K562 (cell line): ENCODE results near the gene ISLR2. TPM values are rescaled to one million over a fixed set of nuclear protein-coding genes. Genes with fewer than 3 reads are reported as not detected.

ENCODE experiments used
- ATAC-seq: fragments of 200-7000 bp; cut with Tn5 transposase; 3 replicates; pipeline ENCODE4 v1.9.1; 2020; ENCODE audit warnings: moderate library complexity
- BruUV-seq: library from RNA; stranded (reverse); fragments of 400-500 nt; replicated peaks from 2 replicates; lab custom pipeline; 2021; lab: Mats Ljungman, UMichigan
- CTCF ChIA-PET: fragments of 300-600 bp; formaldehyde crosslinking; extraction: SDS; loops from one replicate; lab custom pipeline; 2021; ENCODE audit warnings: low intra/inter-chr PET ratio; lab: Yijun Ruan, JAX
- POLR2A ChIA-PET: fragments of 300-600, 350-650 bp; sonication (Branson Sonifier 250); formaldehyde crosslinking; extraction: SDS; loops from one replicate; lab custom pipeline; 2021; ENCODE audit warnings: antibody characterized with exemption, inconsistent platforms; lab: Yijun Ruan, JAX
- DNase-seq, 4 experiments: peaks; one replicate each; pipeline versions ENCODE4 v3.0.0 to v3.0.0-alpha.2; 2011 to 2018; ENCODE audit warnings: low spot score in 3 of 4, mixed read lengths in 3 of 4; ENCODE audit errors: extremely low read depth in 1 of 4
- FAIRE-seq: peaks from 2 replicates; lab custom pipeline; 2011; peaks lifted over from hg19 to GRCh38; lab: Jason Lieb, UNC
- H2AFZ ChIP-seq: 2 replicates; pipeline ENCODE4 v1.6.0; 2011; ENCODE audit warnings: low read depth, low read length, control low read depth, inconsistent platforms
- H3K27ac ChIP-seq: fragments of 200-600 bp; 3 replicates; pipeline ENCODE4 v1.8.0; 2011; ENCODE audit warnings: low read depth, mild to moderate bottlenecking, control low read depth, inconsistent platforms, low read length, moderate library complexity, mixed read lengths; ENCODE audit errors: extremely low read depth
- H3K27me3 ChIP-seq, 2 experiments: fragments of 300-600 bp in 1 of 2; 2 replicates in 1 of 2; 3 replicates in 1 of 2; pipeline versions ENCODE4 v1.6.0 to v1.8.0; 2011; ENCODE audit warnings: inconsistent platforms in 2 of 2, low read length in 2 of 2, mild to moderate bottlenecking in 1 of 2, mixed read lengths in 1 of 2, moderate library complexity in 1 of 2; ENCODE audit not compliant: control insufficient read depth in 2 of 2, insufficient read depth in 2 of 2
- H3K36me3 ChIP-seq: fragments of 300-600 bp; 3 replicates; pipeline ENCODE4 v1.8.0; 2011; ENCODE audit warnings: mild to moderate bottlenecking, low read length, inconsistent platforms; ENCODE audit not compliant: control insufficient read depth, insufficient read depth
- H3K4me1 ChIP-seq, 2 experiments: fragments of 200-600 bp in 1 of 2; replicated peaks in 1 of 2; 2 replicates in 1 of 2; 3 replicates in 1 of 2; pipeline versions ENCODE4 v1.5.1 to v1.8.0; 2011; ENCODE audit warnings: inconsistent platforms in 2 of 2, low read length in 2 of 2, mild to moderate bottlenecking in 1 of 2, mixed read lengths in 1 of 2, moderate library complexity in 1 of 2; ENCODE audit not compliant: control insufficient read depth in 2 of 2, insufficient read depth in 2 of 2
- H3K4me2 ChIP-seq: 2 replicates; pipeline ENCODE4 v1.6.1; 2011; ENCODE audit warnings: low read length, control low read depth, inconsistent platforms, mixed read lengths; ENCODE audit not compliant: insufficient read depth
- H3K4me3 ChIP-seq: fragments of 200-600 bp; sonication (generic), shearing (Covaris generic); 2 replicates; pipeline ENCODE4 v1.5.1; 2016; ENCODE audit warnings: control low read depth, inconsistent platforms
- H3K79me2 ChIP-seq: fragments of 200-600 bp; 3 replicates; pipeline ENCODE4 v1.8.0; 2011; ENCODE audit warnings: low read length, inconsistent platforms; ENCODE audit not compliant: control insufficient read depth, insufficient read depth
- H3K9ac ChIP-seq, 2 experiments: 2 replicates each; pipeline versions ENCODE4 v1.6.0 to v1.6.1; 2011; ENCODE audit warnings: low read depth in 2 of 2, low read length in 2 of 2, control low read depth in 1 of 2, inconsistent platforms in 1 of 2, mild to moderate bottlenecking in 1 of 2, mixed read lengths in 1 of 2; ENCODE audit not compliant: insufficient read depth in 1 of 2
- H3K9me1 ChIP-seq: one replicate; pipeline ENCODE4 v1.6.0; 2011; ENCODE audit warnings: inconsistent platforms, mild to moderate bottlenecking, low read length, moderate library complexity; ENCODE audit not compliant: control insufficient read depth, insufficient read depth
- H3K9me3 ChIP-seq: replicated peaks from 2 replicates; pipeline ENCODE4 v1.5.1; 2011; ENCODE audit warnings: low read depth, low read length, inconsistent platforms; ENCODE audit not compliant: control insufficient read depth, insufficient read depth
- H4K20me1 ChIP-seq: replicated peaks from 2 replicates; pipeline ENCODE4 v1.6.1; 2011; ENCODE audit warnings: low read length, inconsistent platforms, mixed read lengths; ENCODE audit not compliant: control insufficient read depth, insufficient read depth
- ESRRB ChIP-seq: fragments of 250-450 bp; sonication (Bioruptor Pico); IDR thresholded peaks from 2 replicates; pipeline ENCODE4 v1.5.0; 2020; ENCODE audit warnings: mild to moderate bottlenecking, moderate library complexity, borderline replicate concordance
- EZH2 ChIP-seq: IDR thresholded peaks from 2 replicates; pipeline ENCODE4 v1.6.1; 2012; ENCODE audit warnings: low read depth, mild to moderate bottlenecking, inconsistent platforms, low read length, borderline replicate concordance
- FOXK1 ChIP-seq: sonication (generic); formaldehyde crosslinking; IDR thresholded peaks from 2 replicates; pipeline ENCODE4 v1.8.0; 2022; ENCODE audit warnings: missing genetic modification reagents, mild to moderate bottlenecking, borderline replicate concordance
- HIVEP1 ChIP-seq: fragments of 250-450 bp; sonication (Bioruptor Pico); IDR thresholded peaks from 2 replicates; pipeline ENCODE4 v1.4.0; 2020; ENCODE audit warnings: mild to moderate bottlenecking
- HNRNPLL ChIP-seq: fragments of 200-400 bp; formaldehyde crosslinking; IDR thresholded peaks from 2 replicates; pipeline ENCODE4 v1.6.1; 2017; ENCODE audit warnings: low read length, low read depth, mild to moderate bottlenecking; ENCODE audit not compliant: poor library complexity, severe bottlenecking
- NR3C1 ChIP-seq: sonication (generic); formaldehyde crosslinking; IDR thresholded peaks from 2 replicates; pipeline ENCODE4 v1.8.1; 2022; ENCODE audit warnings: missing genetic modification reagents
- SMARCA4 ChIP-seq: fragments of 450-650 bp; IDR thresholded peaks from 2 replicates; pipeline ENCODE4 v1.6.1; 2016
- SRF ChIP-seq, 2 experiments: fragments of 250-450, 450-650 bp in 1 of 2; sonication (Bioruptor Pico) in 1 of 2; sonication (generic) in 1 of 2; formaldehyde crosslinking; IDR thresholded peaks; 2 replicates each; pipeline versions ENCODE4 v1.5.0 to v1.5.1; 2020 to 2022; ENCODE audit warnings: mild to moderate bottlenecking in 1 of 2, missing genetic modification reagents in 1 of 2
- ZNF3 ChIP-seq: fragments of 250-450 bp; sonication (Bioruptor Pico); IDR thresholded peaks from 2 replicates; pipeline ENCODE4 v1.5.0; 2021; ENCODE audit warnings: mild to moderate bottlenecking, moderate library complexity
- ZNF77 ChIP-seq: fragments of 250-450 bp; sonication (Bioruptor Pico); IDR thresholded peaks from 2 replicates; pipeline ENCODE4 v1.5.0; 2020
- ZSCAN32 ChIP-seq: fragments of 450-650 bp; formaldehyde crosslinking; IDR thresholded peaks from 2 replicates; pipeline ENCODE4 v1.4.0; 2020; ENCODE audit warnings: mild to moderate bottlenecking, moderate library complexity
- WGBS: fragments of 100-300 bp; shearing (Covaris generic); methylation state at CpG from one replicate; pipeline ENCODE4 v1.1.6; 2016; ENCODE audit warnings: low coverage, mixed read lengths; ENCODE audit not compliant: insufficient coverage; ENCODE audit errors: missing lambda C conversion rate; 5-methylcytosine and 5-hydroxymethylcytosine counted together
- in situ Hi-C: fragments of 300-500 bp; cut with MboI; formaldehyde crosslinking; loops from 4 replicates; pipeline ENCODE4 v1.15.0; 2018; ENCODE audit warnings: inconsistent platforms, mixed read lengths
- intact Hi-C: fragments of 100-400 bp; cut with micrococcal nuclease; formaldehyde crosslinking; loops from 2 replicates; pipeline ENCODE4 v1.14.2; 2022
- polyA plus RNA-seq, 8 experiments: library from polyadenylated mRNA; depleted of rRNA in 4 of 8; stranded (reverse) in 5 of 8; unstranded in 3 of 8; fragments of >200 nt; fragmentation: Nextera tagmentation in 2 of 8; fragmentation: Illumina TruSeq in 1 of 8; extraction: Ambion mirVana in 2 of 8; extraction: Trizol in 1 of 8; gene quantifications; 2 replicates each; pipeline versions ENCODE4 v1.2.1 to v1.2.3, GENCODE V29; 2011 to 2014; ENCODE audit warnings: inconsistent platforms in 1 of 8, missing spikeins in 1 of 8
- total RNA-seq, 7 experiments: library from RNA; depleted of rRNA in 6 of 7; stranded (reverse); fragments of >200 nt in 6 of 7; fragmentation: Illumina TruSeq in 2 of 7; extraction: Trizol in 2 of 7; gene quantifications; 2 replicates each; pipeline versions ENCODE4 v1.2.1 to v1.2.3, GENCODE V29; 2011 to 2021; ENCODE audit warnings: low replicate concordance in 1 of 7
- TF ChIP-seq, protein P1 (sequence below), 2 experiments: IDR thresholded peaks in 1 of 2; conservative IDR thresholded peaks in 1 of 2; 2 replicates each; pipeline ENCODE4 v1.6.1; 2016; ENCODE audit warnings: low read depth in 2 of 2, mild to moderate bottlenecking in 1 of 2, missing compliant biosample characterization in 1 of 2, missing genetic modification characterization in 1 of 2, moderate library complexity in 1 of 2

The ISLR2 gene
- total and polyA plus RNA-seq, 9 of the 15 experiments (the other 6 are each of a cell fraction or from before 2014, with no cell fraction given), result not detected

- POLR2A ChIA-PET, result no interaction called here
- Histone ChIP-seq H4K20me1 (no peaks in the 10 kb centered on the region), H3K27me3 (peaks cover 13 to 55% of the 10 kb centered on the region in 2 experiments; a peak in 4 of 5 replicates), H3K4me2 (no peak overlapping the region), H3K4me1 (peaks cover 0 to 4% of the 10 kb centered on the region in 2 experiments; a peak in 2 of 5 replicates), H3K9me3 (no peaks in the 10 kb centered on the region), H2AFZ (no peak overlapping the region), H3K4me3 (no peak overlapping the region), H3K36me3 (no peaks in the 10 kb centered on the region), H3K79me2 (no peaks in the 10 kb centered on the region), H3K9ac (no peak overlapping the region), H3K9me1 (no peaks in the 10 kb centered on the region), H3K27ac (no peak overlapping the region)
- TF ChIP-seq EZH2 (no peak), ZNF77 (no peak), HIVEP1 (no peak), ZSCAN32 (no peak), FOXK1 (CRISPR knock-in tag) (no peak)
- BruUV-seq, result no TSS peak
- ATAC-seq (no peak), DNase-seq (no peak), FAIRE-seq (no peak)
- intact Hi-C loops (no loop called here), in situ Hi-C loops (no loop called here)
- CTCF ChIA-PET, result interaction anchor here (0.6 kb wide), 1 partner anchor 302 kb away, joined by 3 read pairs; no protein-coding TSS in a partner anchor
- WGBS, result 0% methylated on average over 3 of the region's 3 CpGs
Measured at GRCh38 chr15:74168711-74169126, 38.3 kb downstream of the ISLR2 start.

DNA sequence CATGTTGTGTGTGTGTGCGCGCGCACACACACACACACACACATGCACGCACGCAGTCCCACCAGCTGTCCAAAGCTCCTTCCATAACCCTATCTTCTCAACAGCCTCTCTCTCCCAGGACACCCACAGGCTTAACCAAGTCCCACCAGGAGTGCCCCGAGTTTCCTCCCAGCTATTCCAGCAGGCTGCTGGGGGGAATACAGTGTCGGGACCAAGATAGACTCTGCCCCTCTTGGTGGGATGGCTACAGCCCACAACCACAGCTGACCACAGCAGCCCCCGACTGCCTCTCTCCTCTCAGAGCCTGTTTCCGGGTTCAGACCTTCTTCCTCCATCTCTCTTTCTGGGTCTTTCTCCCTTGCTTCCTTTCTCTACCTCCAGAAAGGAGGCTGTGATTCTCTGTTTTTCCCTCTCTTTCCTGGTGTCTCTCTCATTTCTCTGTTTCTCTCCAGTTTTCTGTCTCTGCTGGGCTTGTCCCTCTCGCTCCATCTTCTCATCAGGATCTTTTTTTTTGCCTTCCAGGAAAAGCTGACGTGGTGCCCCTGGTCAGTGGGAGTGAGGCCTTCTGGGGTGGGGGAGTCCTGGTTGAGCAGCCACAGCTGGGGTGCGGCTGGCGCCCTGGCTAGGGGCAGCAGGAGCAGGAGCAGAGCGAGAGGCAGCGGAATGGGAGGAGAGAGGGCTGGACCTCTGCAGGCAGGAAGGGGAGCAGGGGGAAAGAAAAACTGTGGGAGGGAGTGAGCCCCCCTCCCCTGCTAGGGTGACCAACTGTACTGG lies 39.9 kb downstream of the ISLR2 start:
- ChIA-PET CTCF (no interaction called here), POLR2A (no interaction called here)
- no TSS peak for BruUV-seq
- no peak for FAIRE-seq
- Histone ChIP-seq H3K9me1 (no peaks in the 10 kb centered on the region), H3K4me1 (peaks cover 0 to 9% of the 10 kb centered on the region in 2 experiments; a peak in 2 of 5 replicates), H3K27me3 (peaks cover 23 to 69% of the 10 kb centered on the region in 2 experiments; a peak in 4 of 5 replicates), H3K9ac (no peak overlapping the region), H3K27ac (no peak overlapping the region), H2AFZ (no peak overlapping the region), H3K79me2 (no peaks in the 10 kb centered on the region), H3K9me3 (no peaks in the 10 kb centered on the region), H3K4me2 (no peak overlapping the region), H3K36me3 (no peaks in the 10 kb centered on the region), H3K4me3 (no peak overlapping the region), H4K20me1 (no peaks in the 10 kb centered on the region)
- ATAC-seq, result no peak
- no peak for DNase-seq
- intact Hi-C loops, result no loop called here
- WGBS, result 7% methylated on average over 11 of the region's 15 CpGs
- in situ Hi-C loops, result no loop called here
- TF ChIP-seq ESRRB (no peak), NR3C1 (CRISPR knock-in tag) (no peak), HNRNPLL (no peak), SRF (CRISPR knock-in tag; IDR thresholded peaks at IDR 0.05) (no peak), SMARCA4 (no peak), ZNF3 (CRISPR knock-in tag) (no peak)
- TF ChIP-seq, protein P1, sequence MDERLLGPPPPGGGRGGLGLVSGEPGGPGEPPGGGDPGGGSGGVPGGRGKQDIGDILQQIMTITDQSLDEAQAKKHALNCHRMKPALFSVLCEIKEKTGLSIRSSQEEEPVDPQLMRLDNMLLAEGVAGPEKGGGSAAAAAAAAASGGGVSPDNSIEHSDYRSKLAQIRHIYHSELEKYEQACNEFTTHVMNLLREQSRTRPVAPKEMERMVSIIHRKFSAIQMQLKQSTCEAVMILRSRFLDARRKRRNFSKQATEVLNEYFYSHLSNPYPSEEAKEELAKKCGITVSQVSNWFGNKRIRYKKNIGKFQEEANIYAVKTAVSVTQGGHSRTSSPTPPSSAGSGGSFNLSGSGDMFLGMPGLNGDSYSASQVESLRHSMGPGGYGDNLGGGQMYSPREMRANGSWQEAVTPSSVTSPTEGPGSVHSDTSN (CRISPR knock-in tag; IDR thresholded peaks at IDR 0.05; ENCODE audit: low read depth), result no peak
- TF ChIP-seq, protein P1 (tag; conservative IDR thresholded peaks at IDR 0.05; ENCODE audit: low read depth), result no peak
